ENCODE measurements around the gene RAC2.

Gene RAC2

DNA sequence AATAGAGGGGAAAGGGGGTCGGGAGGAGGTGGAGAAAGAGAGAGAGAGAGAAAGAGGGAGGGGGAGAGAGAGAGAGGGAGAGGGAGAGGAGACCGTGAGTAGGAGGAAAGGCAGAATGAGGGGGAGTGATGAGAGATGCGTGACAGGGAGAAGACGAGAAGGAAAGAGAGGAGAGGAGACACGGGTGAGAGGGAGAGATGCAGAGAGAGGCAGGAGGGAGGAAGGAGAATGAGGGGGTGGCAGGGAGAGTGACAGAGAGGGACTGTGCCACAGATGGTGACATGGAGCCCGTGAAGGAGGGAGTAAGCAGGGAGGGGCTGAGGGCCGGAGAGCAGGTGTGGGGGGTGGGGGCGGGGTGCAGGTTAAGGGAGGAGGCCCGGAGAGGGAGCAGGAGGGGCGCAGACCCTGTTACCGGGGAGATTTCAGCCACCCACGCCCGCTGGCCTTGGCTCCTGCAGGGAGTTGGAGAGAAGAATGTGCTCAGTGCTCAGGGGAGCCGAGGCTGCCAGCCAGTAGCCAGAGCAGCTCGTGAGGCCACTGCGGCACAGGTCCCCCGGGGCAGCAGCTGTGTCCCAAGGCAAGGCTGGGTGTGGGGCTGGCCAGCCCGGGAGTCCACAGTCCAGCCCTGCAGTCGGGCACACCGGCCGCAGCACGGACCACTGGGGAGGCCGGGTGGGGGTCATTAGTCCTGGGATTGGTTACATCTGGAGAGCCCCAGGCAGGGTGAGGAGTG, 31.7 kb downstream of the RAC2 start, which contains the start of gene SSTR3:
TSS of gene SSTR3 (minus strand) at position 304 of the 733 bp plus-strand sequence. CDS start 4,674 bp downstream, outside the sequence.
- no peaks in the 10 kb centered on the region for H3K9me3 Mint-ChIP-seq
- no peak within 1 kb of the TSS for H3K4me3 Mint-ChIP-seq
- no peaks in the 10 kb centered on the region for H3K4me1 Mint-ChIP-seq
- DNase-seq (ENCODE audit: low spot score in 2 of 2) = no peak
- H3K36me3 Mint-ChIP-seq = peaks cover 15% of the 10 kb centered on the region
- ATAC-seq = no peak
- H3K27ac Mint-ChIP-seq = peak within 1 kb of the TSS; percentile 56

DNA sequence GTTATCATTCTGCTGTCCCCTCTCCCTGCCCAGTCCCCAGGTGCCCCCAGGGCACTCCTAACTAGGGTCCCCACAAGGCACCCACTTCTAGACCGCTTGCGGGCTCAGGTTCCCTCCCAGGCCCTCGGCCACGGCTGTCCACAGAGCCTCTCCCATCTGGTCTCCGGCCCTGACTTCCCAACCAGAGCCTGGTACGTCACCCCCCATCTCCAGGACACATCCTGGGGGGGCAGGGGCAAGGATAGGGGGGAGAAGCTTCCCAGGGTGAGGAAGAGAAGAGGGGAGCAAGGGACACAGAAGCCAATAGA, 32.2 kb downstream of the RAC2 start:
- H3K9me3 Mint-ChIP-seq = no peaks in the 10 kb centered on the region
- H3K36me3 Mint-ChIP-seq = peaks cover 15% of the 10 kb centered on the region
- H3K27ac Mint-ChIP-seq = peak overlapping the region; percentile 56
- H3K4me3 Mint-ChIP-seq = no peak overlapping the region
- ATAC-seq (no peak), DNase-seq (ENCODE audit: low spot score in 2 of 2) (no peak)
- no peaks in the 10 kb centered on the region for H3K4me1 Mint-ChIP-seq

DNA sequence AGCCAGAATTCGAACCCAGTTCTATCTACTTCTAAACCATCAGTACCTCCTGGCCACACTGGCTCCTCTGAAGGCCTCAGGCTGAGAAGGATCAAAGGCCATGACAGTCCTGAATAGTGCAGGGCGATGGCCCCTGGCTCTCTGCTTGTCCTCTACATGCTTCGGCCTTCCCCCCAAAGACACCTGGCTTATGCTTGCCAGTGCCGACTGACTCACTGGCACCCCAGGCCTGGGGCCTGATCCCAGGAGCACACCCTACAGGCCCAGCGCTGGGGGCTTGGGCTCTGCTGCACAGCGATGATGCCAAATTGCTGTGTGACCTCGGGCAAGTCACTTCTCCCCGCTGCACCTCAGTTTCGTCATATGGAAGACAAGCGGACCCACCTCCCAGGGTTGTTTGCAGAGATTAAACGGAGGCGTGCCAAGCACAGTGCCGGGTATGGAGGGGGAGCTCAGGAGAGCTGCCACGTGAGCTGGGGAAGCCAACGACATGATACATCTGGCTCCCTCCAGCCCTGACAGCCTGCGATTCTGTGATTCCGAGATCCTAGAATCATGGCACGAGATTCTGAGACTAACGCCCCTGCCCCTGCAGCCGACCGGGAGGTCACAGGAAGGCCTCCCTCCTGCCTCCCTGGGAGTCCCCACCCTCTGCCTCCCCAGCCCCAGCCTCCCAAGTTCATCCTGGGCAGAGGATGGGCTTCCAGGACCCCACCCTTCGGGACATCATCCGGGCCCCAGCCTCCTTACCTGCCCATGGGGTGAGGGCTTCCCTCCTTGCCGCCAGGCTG, 32.8 kb downstream of the RAC2 start:
- H3K9me3 Mint-ChIP-seq = no peaks in the 10 kb centered on the region
- H3K27ac Mint-ChIP-seq = no peak overlapping the region
- ATAC-seq = no peak
- no peak for DNase-seq (ENCODE audit: low spot score in 2 of 2)
- peaks cover 15% of the 10 kb centered on the region for H3K36me3 Mint-ChIP-seq
- H3K4me1 Mint-ChIP-seq = no peaks in the 10 kb centered on the region
- H3K4me3 Mint-ChIP-seq = no peak overlapping the region

DNA sequence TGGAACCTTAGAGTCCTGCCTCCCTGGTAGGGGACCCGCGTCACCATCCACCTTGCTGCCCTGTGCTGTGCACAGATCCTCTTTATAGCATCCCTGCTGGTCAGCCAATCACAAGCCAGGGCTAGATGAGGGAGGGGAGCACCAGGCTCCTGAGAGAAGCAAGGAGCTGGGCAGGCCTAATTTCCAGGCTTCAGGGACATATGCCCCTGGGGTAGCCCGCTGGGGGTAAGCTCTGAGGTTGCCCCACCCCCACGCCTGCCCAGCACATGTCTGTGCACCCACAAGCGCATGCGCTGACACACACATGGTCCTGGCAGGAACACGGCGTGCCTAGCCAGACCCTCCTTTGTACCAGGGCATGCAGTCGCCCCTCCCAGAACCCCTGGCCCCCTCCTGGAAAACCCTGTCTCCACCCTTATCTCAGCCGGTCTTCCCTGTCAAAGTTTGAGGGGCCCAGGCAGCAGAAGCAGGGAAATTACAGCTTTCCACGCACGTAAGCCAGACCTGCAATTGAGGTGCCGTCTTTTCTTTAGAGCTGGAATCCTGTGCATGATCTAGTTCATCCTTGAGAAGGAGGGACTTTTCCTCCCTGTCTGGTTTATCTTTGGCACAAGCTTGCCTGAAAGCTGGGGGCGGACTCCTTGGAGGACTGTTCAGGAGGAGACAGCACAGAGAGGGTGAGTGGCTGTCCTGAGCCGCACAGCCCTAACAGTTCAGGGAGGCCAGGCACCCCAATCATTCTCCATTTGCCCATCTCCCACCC, 33.8 kb downstream of the RAC2 start:
- Mint-ChIP-seq H3K4me1 (no peaks in the 10 kb centered on the region), H3K36me3 (peaks cover 15% of the 10 kb centered on the region), H3K9me3 (no peaks in the 10 kb centered on the region), H3K4me3 (no peak overlapping the region), H3K27ac (no peak overlapping the region)
- DNase-seq (ENCODE audit: low spot score in 2 of 2) (no peak), ATAC-seq (no peak)

DNA sequence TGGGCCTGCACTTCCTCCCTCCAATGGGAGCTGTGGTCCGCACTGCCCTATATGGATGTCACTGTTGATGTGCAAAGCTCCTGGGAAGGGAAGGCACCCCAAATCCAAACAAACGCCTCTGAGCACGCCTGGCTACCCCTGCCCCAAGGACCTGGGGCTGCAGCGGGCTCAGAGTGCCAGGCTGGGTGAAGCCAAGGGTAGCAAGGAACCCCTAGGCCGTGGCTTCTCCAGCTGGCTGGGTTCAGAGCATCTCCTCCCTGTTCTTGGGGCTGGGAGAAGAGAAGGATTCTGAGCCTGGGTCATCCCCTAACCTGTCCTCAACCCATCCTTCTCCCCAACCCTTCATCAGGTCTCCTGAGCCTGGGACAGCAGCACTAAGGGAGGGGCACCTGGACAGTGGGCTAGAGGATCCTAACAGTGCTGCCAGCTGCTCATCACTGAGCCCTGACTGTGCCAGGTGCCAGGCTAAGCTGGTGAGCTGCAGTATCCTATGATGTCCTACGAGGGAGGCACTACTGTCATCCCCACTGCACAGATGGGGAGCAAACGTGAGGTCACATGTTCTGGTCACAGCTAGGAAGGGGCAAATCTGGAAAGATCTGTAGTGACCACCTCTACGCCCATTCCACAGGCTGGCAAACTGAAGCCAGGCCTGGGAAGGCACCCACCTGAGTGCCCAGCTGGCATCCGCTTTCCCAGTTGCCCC, 34.8 kb downstream of the RAC2 start:
- Mint-ChIP-seq H3K4me3 (no peak overlapping the region), H3K36me3 (peaks cover 11% of the 10 kb centered on the region), H3K27ac (peak overlapping the region; percentile 83), H3K4me1 (no peaks in the 10 kb centered on the region), H3K9me3 (no peaks in the 10 kb centered on the region)
- DNase-seq (ENCODE audit: low spot score in 2 of 2) (no peak), ATAC-seq (no peak)

DNA sequence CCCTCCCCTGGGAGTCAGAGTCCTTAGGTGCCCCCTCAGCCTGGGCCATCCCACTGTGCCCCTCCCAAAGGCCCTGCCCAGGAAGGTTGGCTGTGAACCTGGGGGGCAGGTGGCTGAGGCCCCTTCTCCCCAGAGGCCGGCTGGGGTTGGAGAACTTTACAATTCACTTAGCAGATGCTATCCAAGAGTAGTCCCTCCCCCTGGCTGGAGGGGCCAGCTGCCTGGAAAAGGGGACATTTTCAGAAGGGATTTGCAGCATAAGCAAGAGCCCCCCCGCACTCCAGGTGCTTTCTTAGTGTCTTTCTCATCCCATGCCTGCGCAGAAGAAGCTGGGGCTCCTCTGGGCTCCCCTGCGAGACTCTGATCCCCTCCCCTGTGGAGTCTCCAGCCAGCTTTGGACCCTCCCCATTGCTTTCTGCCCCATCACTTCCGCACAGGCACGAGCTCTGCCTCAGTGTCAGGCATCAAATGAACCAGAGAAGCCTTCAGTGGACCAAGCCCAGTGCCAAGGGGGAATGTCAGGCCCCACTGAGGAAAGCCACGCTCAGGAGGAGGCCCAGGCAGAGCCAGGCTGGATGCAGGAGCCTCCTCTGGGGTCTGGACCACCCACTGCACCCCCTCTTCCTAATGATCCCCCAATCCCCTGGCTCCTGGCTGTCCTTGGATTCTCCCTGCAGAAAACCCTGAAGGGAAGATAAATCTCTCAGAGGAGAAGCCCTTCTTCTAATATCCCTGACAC, 35.5 kb downstream of the RAC2 start:
- Mint-ChIP-seq H3K4me3 (no peak overlapping the region), H3K27ac (peak overlapping the region; percentile 83), H3K9me3 (no peaks in the 10 kb centered on the region), H3K36me3 (peaks cover 6% of the 10 kb centered on the region), H3K4me1 (no peaks in the 10 kb centered on the region)
- ATAC-seq (no peak), DNase-seq (ENCODE audit: low spot score in 2 of 2) (no peak)

DNA sequence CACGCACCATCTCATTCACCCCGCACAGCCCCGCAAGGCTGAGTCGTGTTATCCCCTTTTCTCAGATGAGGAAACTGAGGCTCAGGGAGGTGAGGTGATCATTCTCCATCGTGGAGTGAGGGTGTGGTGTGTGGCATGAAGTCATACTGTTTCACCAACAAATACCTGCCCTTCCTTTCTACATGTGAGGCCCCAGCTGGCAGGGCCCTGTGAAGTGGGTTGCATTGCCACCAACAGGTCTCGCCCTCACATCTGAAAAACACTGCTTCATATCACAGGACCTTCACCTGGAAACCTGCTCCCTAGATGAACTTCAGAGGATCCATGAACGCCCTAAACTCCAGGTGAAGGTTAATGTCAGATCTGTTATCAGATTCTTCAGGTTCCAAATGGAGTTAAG, 36.1 kb downstream of the RAC2 start:
- Mint-ChIP-seq H3K4me1 (no peaks in the 10 kb centered on the region), H3K27ac (peak overlapping the region; percentile 83), H3K9me3 (no peaks in the 10 kb centered on the region)

DNA sequence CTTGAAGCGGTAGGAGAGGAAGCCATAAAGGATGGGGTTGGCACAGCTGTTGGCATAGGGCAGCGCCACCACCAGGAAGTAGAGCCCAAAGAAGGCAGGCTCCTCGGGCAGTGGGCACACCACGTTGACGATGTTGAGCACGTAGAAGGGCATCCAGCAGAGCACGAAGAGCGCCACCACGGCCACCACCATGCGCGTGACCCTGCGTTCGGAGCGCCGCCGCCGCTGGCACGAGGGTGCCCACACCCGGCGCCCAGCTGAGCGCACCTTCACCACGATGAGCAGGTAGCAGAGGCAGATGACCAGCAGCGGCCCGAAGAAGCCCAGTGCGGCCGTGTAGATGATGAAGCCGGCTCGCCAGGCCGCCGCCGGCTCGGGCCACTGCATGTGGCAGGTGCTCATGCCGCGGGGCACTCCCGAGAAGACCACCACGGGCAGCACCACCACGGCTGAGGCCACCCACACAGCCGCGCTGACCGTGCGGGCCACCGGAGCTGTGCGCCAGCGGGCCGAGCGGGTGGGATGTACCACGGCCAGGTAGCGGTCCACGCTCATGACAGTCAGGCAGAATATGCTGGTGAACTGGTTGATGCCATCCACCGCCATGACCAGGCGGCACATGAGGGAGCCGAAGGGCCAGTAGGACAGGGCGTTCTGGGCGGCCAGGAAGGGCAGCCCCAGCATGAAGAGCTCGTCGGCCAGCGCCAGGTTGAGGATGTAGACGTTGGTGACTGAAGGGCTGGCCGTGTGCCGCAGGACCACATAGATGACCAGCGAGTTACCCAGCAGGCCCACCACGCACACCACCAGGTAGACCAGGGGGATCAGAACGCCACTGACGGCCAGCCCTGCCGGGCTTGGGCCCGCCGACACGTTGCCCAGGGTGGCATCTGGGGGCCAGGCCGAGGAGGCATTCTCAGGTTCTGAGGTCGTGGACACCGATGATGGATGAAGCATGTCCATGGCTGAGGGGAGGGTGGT, 36.9 kb downstream of the RAC2 start:
- Mint-ChIP-seq H3K4me1 (no peaks in the 10 kb centered on the region), H3K9me3 (no peaks in the 10 kb centered on the region), H3K4me3 (no peak overlapping the region), H3K27ac (no peak overlapping the region), H3K36me3 (peaks cover 3% of the 10 kb centered on the region)
- ATAC-seq (no peak), DNase-seq (ENCODE audit: low spot score in 2 of 2) (no peak)

More for the DNA sequence above, 36.1 kb downstream of the RAC2 start:
- DNase-seq (ENCODE audit: low spot score in 2 of 2) (no peak), ATAC-seq (no peak)
- Mint-ChIP-seq H3K4me3 (no peak overlapping the region), H3K36me3 (peaks cover 6% of the 10 kb centered on the region)

DNA sequence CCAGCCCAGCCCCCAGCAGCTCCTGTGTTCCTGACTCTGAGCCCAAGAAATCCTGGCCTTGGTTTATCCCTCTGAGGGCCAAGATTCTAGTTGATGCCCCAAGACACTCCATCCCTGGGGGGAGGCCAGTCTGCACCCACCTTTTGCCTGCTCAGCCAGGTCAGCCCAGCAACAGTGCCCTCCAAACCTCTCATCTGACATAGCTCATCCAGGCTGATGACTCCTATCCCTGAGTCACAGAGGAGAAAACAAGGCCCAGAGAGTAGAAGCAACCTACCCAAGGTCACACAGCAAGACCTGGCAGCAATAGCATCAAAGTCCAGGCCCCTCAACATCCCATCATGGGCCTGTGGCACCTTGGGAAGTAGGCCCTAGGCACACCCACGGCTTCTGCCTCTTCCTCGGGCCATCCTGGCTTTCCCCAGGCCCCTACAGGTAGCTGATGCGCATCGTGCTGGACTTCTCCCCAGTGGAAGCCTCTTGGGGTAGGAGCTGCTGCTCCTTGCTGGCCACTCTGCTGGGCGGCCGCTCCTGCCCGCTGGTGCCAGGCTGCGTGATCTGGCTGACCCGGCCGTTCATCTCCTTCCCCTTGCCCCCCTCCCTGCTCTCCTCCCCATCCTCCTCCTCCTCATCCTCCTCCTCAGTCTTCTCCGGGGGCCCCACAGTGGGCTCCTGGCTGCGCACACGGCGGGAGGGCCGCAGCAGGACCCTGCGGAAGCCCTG, 37.8 kb downstream of the RAC2 start:
- Mint-ChIP-seq H3K27ac (peak overlapping the region; percentile 80), H3K36me3 (no peaks in the 10 kb centered on the region), H3K4me1 (no peaks in the 10 kb centered on the region), H3K9me3 (no peaks in the 10 kb centered on the region), H3K4me3 (no peak overlapping the region)
- DNase-seq (ENCODE audit: low spot score in 2 of 2) (no peak), ATAC-seq (no peak)

DNA sequence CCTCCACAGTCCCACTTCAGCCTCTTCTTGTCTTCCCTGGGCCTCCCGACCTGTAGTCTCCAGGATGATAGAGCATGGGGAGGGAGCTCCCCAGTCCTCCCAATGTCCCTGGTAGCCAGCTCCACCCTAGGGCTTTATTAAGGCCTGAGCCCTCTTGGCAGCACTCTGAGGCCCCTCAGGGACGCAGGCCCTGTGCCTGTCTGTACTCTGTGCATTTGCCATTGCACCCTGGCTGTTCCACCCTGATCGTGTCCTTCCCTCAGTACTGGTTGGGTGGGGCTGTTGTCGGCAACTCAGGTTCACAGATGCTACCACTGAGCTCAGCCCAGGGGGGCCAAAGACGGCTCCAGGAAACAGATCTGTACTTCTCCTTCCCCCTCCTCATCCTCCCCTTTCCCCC, 39.0 kb downstream of the RAC2 start:
- DNase-seq (ENCODE audit: low spot score in 2 of 2) (no peak), ATAC-seq (no peak)
- Mint-ChIP-seq H3K4me1 (peaks cover 4% of the 10 kb centered on the region), H3K4me3 (no peak overlapping the region), H3K9me3 (no peaks in the 10 kb centered on the region), H3K27ac (peak overlapping the region; percentile 80), H3K36me3 (no peaks in the 10 kb centered on the region)

DNA sequence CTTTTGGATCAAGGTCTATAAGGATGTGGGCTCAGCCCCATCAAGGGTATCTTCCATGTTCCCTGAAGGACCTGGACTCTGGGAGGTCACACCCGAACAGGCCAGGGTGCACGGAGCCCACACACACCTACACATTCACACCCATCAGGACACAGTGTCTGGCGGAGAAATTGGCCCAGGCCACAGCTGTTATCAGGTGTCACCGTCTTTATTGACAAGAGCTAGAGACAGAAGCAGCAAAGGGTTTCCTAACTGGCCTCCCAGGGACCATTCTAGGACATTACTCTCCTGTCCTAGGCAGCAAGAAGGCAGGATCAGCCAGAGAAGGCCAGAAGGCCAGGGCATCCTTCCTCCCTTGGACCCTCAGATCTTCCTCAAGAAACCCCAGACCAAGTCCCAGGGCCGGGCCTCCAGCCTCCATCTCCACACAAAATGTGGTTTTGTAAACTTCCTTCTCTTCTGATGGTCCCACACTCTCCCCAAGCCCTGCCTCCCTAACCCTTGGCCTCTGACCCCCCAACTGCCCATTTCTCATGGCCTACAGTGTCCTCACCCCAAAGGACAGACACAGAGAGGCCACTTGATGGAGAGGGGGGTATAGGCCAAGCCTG, 39.9 kb downstream of the RAC2 start:
- no peak for DNase-seq (ENCODE audit: low spot score in 2 of 2)
- peaks cover 2% of the 10 kb centered on the region for H3K36me3 Mint-ChIP-seq
- H3K9me3 Mint-ChIP-seq = no peaks in the 10 kb centered on the region
- peak overlapping the region; percentile 80 for H3K27ac Mint-ChIP-seq
- peaks cover 12% of the 10 kb centered on the region for H3K4me1 Mint-ChIP-seq
- ATAC-seq = no peak
- H3K4me3 Mint-ChIP-seq = no peak overlapping the region

DNA sequence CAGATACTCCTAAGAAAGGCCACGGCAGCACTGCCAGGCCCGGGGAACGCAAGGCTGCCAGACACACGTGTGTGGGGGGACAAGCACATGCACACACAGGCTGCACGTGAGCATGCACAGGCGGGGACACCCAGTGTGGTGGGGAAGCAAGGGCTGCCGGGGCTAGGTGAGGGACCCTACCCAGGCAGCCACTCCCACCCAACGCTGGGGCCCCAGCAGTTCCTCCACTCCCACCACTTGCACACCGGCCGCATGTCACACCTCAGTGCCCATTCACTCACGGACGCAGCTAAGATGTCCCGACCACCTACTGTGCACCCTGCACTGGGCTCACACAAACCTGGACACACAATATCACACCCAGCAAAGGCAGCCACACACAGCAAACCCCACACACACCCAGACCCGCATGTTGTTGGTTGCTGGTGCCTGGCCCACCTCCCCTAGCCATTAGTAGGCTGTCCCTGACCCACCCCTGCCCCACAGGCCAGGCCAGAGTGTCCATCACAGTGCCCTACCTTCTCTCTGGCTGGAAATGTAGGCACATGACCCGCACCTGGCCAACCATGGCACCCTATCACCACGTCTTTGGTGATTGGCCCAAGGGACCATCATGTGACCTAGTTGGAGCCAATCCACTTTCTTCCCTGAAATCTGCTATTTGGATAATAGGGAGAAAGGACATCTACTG, 40.6 kb downstream of the RAC2 start:
- no peak for ATAC-seq
- DNase-seq (ENCODE audit: low spot score in 2 of 2) = no peak
- H3K9me3 Mint-ChIP-seq = no peaks in the 10 kb centered on the region
- H3K36me3 Mint-ChIP-seq = peaks cover 8% of the 10 kb centered on the region
- peaks cover 14% of the 10 kb centered on the region for H3K4me1 Mint-ChIP-seq
- peak overlapping the region; percentile 80 for H3K27ac Mint-ChIP-seq
- H3K4me3 Mint-ChIP-seq = no peak overlapping the region

Measured in stimulated activated effector memory CD8-positive, alpha-beta T cell treated with anti-CD3 and anti-CD28 coated beads, Interleukin-12 subunit alpha, Interleukin-12 subunit beta, amount 100 ng/mL, for 72 hours (primary cell).